HEK293T (cell line): ENCODE measurements around the gene PELI2.

Source experiments
- CTCF ChIA-PET: fragments of 350-600 bp; formaldehyde crosslinking; extraction: SDS; loops from one replicate; lab custom pipeline; 2021; ENCODE audit warnings: antibody characterized with exemption, inconsistent platforms; lab: Yijun Ruan, JAX
- POLR2A ChIA-PET: fragments of 350-600 bp; formaldehyde crosslinking; extraction: SDS; loops from one replicate; lab custom pipeline; 2020; ENCODE audit warnings: antibody characterized with exemption, inconsistent platforms; lab: Yijun Ruan, JAX
- DNase-seq: peaks from one replicate; pipeline ENCODE4 v3.0.0; 2012; ENCODE audit warnings: mixed read lengths; ENCODE audit errors: extremely low spot score
- ARNT ChIP-seq: fragments of 450-650 bp; IDR thresholded peaks from 2 replicates; pipeline ENCODE4 v1.6.1; 2017; ENCODE audit warnings: mild to moderate bottlenecking
- BHLHE40 ChIP-seq: fragments of 450-650 bp; IDR thresholded peaks from 2 replicates; pipeline ENCODE4 v1.6.1; 2016; ENCODE audit warnings: mild to moderate bottlenecking, moderate library complexity, borderline replicate concordance
- CTBP1 ChIP-seq: fragments of 450-650 bp; IDR thresholded peaks from 2 replicates; pipeline ENCODE4 v1.6.1; 2016; ENCODE audit warnings: borderline replicate concordance
- ELF4 ChIP-seq: fragments of 450-650 bp; IDR thresholded peaks from 2 replicates; pipeline ENCODE4 v1.6.1; 2017; ENCODE audit warnings: antibody characterized with exemption
- FOXA1 ChIP-seq: fragments of 450-650 bp; IDR thresholded peaks from 2 replicates; pipeline ENCODE4 v1.6.1; 2016; ENCODE audit warnings: mild to moderate bottlenecking
- FOXK2 ChIP-seq: fragments of 450-650 bp; IDR thresholded peaks from 2 replicates; pipeline ENCODE4 v1.6.1; 2016; ENCODE audit warnings: mild to moderate bottlenecking
- FOXM1 ChIP-seq: fragments of 450-650 bp; IDR thresholded peaks from 2 replicates; pipeline ENCODE4 v1.6.1; 2017; ENCODE audit warnings: mild to moderate bottlenecking, borderline replicate concordance
- HDGF ChIP-seq: fragments of 450-650 bp; IDR thresholded peaks from 2 replicates; pipeline ENCODE4 v1.6.1; 2017; ENCODE audit warnings: antibody characterized with exemption, borderline replicate concordance
- L3MBTL2 ChIP-seq: fragments of 450-650 bp; conservative IDR thresholded peaks from 2 replicates; pipeline ENCODE4 v1.6.1; 2016; ENCODE audit warnings: mild to moderate bottlenecking
- LEF1 ChIP-seq: fragments of 450-650 bp; IDR thresholded peaks from 2 replicates; pipeline ENCODE4 v1.6.1; 2017; ENCODE audit warnings: mild to moderate bottlenecking, borderline replicate concordance
- NFRKB ChIP-seq: fragments of 450-650 bp; IDR thresholded peaks from 2 replicates; pipeline ENCODE4 v1.6.1; 2016; ENCODE audit warnings: mild to moderate bottlenecking, moderate library complexity
- PKNOX1 ChIP-seq: fragments of 450-650 bp; IDR thresholded peaks from 2 replicates; pipeline ENCODE4 v1.6.1; 2016
- SP1 ChIP-seq: fragments of 450-650 bp; IDR thresholded peaks from 2 replicates; pipeline ENCODE4 v1.6.1; 2017
- SUZ12 ChIP-seq: fragments of 450-650 bp; IDR thresholded peaks from 2 replicates; pipeline ENCODE4 v1.6.1; 2016; ENCODE audit warnings: mild to moderate bottlenecking
- TARDBP ChIP-seq: fragments of 450-650 bp; IDR thresholded peaks from 2 replicates; pipeline ENCODE4 v1.6.1; 2016
- ZNF384 ChIP-seq: fragments of 450-650 bp; IDR thresholded peaks from 2 replicates; pipeline ENCODE4 v1.6.1; 2016

Gene PELI2

GRCh38 chr14:56117765-56118610 is at the start of gene PELI2:
PELI2 (plus strand) TSS chr14:56118411; CDS start chr14:56118661, 250 bp downstream.
- peak; percentile 72 for DNase-seq

GRCh38 chr14:56073799-56074198 is 44.4 kb upstream of the PELI2 start:
- TF ChIP-seq SP1 (no peak), ZNF384 (no peak), FOXM1 (no peak), TARDBP (no peak)
- CTCF ChIA-PET: no interaction called here
- no peak for DNase-seq
- POLR2A ChIA-PET: no interaction called here

More at GRCh38 chr14:56117765-56118610, at the start of gene PELI2:
- ChIA-PET CTCF (interaction anchor here (0.6 kb wide), 1 partner anchor 15 kb away, joined by 4 read pairs; no protein-coding TSS in a partner anchor), POLR2A (interaction anchor here (0.6 to 1.4 kb wide), 4 partner anchors 14 to 306 kb away, joined by 3 to 4 read pairs (median 3); no protein-coding TSS in a partner anchor)
- TF ChIP-seq BHLHE40 (no peak), L3MBTL2 (peak; percentile 88)

- TF ChIP-seq ELF4 (peak; percentile 62), SP1 (no peak), PKNOX1 (no peak)
- ChIA-PET CTCF (no interaction called here), POLR2A (no interaction called here)
- no peak for DNase-seq
These were observed 42.9 kb upstream of the PELI2 start for GRCh38 chr14:56075301-56075700.

GRCh38 chr14:56081139-56081538 is 37.1 kb upstream of the PELI2 start:
- TF ChIP-seq BHLHE40 (no peak), ARNT (no peak)
- CTCF ChIA-PET: no interaction called here
- POLR2A ChIA-PET: no interaction called here
- no peak for DNase-seq

GRCh38 chr14:56082880-56083279 is 35.3 kb upstream of the PELI2 start:
- POLR2A ChIA-PET: no interaction called here

GRCh38 chr14:56085471-56085870 is 32.7 kb upstream of the PELI2 start:
- ChIA-PET CTCF (no interaction called here), POLR2A (no interaction called here)
- DNase-seq: no peak
- TF ChIP-seq L3MBTL2: no peak
- no peak for TF ChIP-seq ARNT
- no peak for TF ChIP-seq ELF4
- no peak for TF ChIP-seq FOXM1
- no peak for TF ChIP-seq FOXA1
- TF ChIP-seq ZNF384: no peak
- no peak for TF ChIP-seq HDGF
- TF ChIP-seq BHLHE40: no peak
- TF ChIP-seq CTBP1: no peak
- TF ChIP-seq FOXK2: no peak
- no peak for TF ChIP-seq SUZ12
- no peak for TF ChIP-seq PKNOX1
- no peak for TF ChIP-seq SP1

More at GRCh38 chr14:56082880-56083279, 35.3 kb upstream of the PELI2 start:
- CTCF ChIA-PET: no interaction called here
- TF ChIP-seq HDGF (no peak), FOXM1 (no peak), FOXK2 (no peak), FOXA1 (no peak), BHLHE40 (no peak), ZNF384 (no peak)
- DNase-seq: no peak

- no peak for TF ChIP-seq ZNF384
- TF ChIP-seq NFRKB: no peak
- TF ChIP-seq FOXA1: no peak
- POLR2A ChIA-PET: no interaction called here
- CTCF ChIA-PET: interaction anchor here (0.6 to 0.7 kb wide), 2 partner anchors 153 to 501 kb away, joined by 3 to 4 read pairs; no protein-coding TSS in a partner anchor
- DNase-seq: no peak
These were observed 30.3 kb upstream of the PELI2 start for GRCh38 chr14:56087671-56088471.

GRCh38 chr14:56088941-56089340 is 29.3 kb upstream of the PELI2 start:
- CTCF ChIA-PET: no interaction called here
- POLR2A ChIA-PET: no interaction called here
- TF ChIP-seq L3MBTL2: no peak
- TF ChIP-seq CTBP1: no peak
- no peak for TF ChIP-seq HDGF
- TF ChIP-seq ZNF384: no peak
- no peak for TF ChIP-seq LEF1
- TF ChIP-seq TARDBP: no peak
- TF ChIP-seq FOXA1: no peak
- no peak for TF ChIP-seq ELF4
- no peak for TF ChIP-seq PKNOX1
- no peak for TF ChIP-seq NFRKB
- no peak for TF ChIP-seq ARNT
- TF ChIP-seq BHLHE40: no peak
- no peak for TF ChIP-seq SP1
- no peak for TF ChIP-seq SUZ12
- DNase-seq: no peak
